Right ventricle myocardium inferior (tissue), 1 donor: ENCODE data around the gene SULT1E1. TPM values are rescaled to one million over a fixed set of nuclear protein-coding genes. Genes with fewer than 3 reads are reported as not detected.

Experiments
- ATAC-seq: fragments of 200-7000 bp; cut with Tn5 transposase; one replicate; pipeline ENCODE4 v1.9.1; 2020; ENCODE audit warnings: mild to moderate bottlenecking, moderate library complexity
- DNase-seq: peaks from one replicate; pipeline ENCODE4 v3.0.0; 2021; ENCODE audit errors: missing footprints
- intact Hi-C: fragments of 100-400 bp; cut with DNase I; formaldehyde crosslinking; loops from one replicate; pipeline ENCODE4 v1.11.0; 2022
- total RNA-seq: library from RNA; stranded (reverse); fragmentation: NEBNext Ultra II Directional; extraction: Animal tissue kit (Norgen Biotek cat#: 25700); gene quantifications from one replicate; pipeline ENCODE4 v1.2.1, GENCODE V29; 2021
- donor health status: DM: no; HTN: yes; CAD: no; lungs with severe emphysema.

The SULT1E1 gene
- total RNA-seq, 1 donor from 2014 or later: not detected

- ATAC-seq (no peak), DNase-seq (no peak)
- intact Hi-C loops: no loop called here
Measured at GRCh38 chr4:69818060-69818639, 41.8 kb downstream of the SULT1E1 start.

- ATAC-seq (no peak), DNase-seq (no peak)
- intact Hi-C loops: no loop called here
Measured at GRCh38 chr4:69816236-69816635, 43.7 kb downstream of the SULT1E1 start.

GRCh38 chr4:69813628-69814027 lies 46.3 kb downstream of the SULT1E1 start:
- intact Hi-C loops: no loop called here
- ATAC-seq: no peak
- DNase-seq: no peak

- no peak for ATAC-seq
- DNase-seq: no peak
- intact Hi-C loops: no loop called here
Measured at GRCh38 chr4:69811166-69811565, 48.8 kb downstream of the SULT1E1 start.

- no peak for DNase-seq
- ATAC-seq: no peak
- intact Hi-C loops: no loop called here
Measured at GRCh38 chr4:69800599-69800998, 59.3 kb downstream of the SULT1E1 start.

- intact Hi-C loops: no loop called here
- DNase-seq (no peak), ATAC-seq (no peak)
Measured at GRCh38 chr4:69799337-69799736, 60.6 kb downstream of the SULT1E1 start.

GRCh38 chr4:69793732-69794131 lies 66.2 kb downstream of the SULT1E1 start:
- ATAC-seq (no peak), DNase-seq (no peak)
- intact Hi-C loops: no loop called here

Other genes with a start within 250 kb of the SULT1E1 start
- gene UGT2A2, start 220.5 kb downstream of the SULT1E1 start, total RNA-seq: not detected
- gene UGT2A1, start 206.9 kb downstream of the SULT1E1 start, total RNA-seq: not detected
- 0.65 TPM for gene SULT1B1, start 99.5 kb downstream of the SULT1E1 start, total RNA-seq
- not detected for gene CSN1S1, start 70.9 kb upstream of the SULT1E1 start, total RNA-seq
- not detected for gene CSN2, start 105.6 kb upstream of the SULT1E1 start, total RNA-seq
- not detected for gene STATH, start 135.8 kb upstream of the SULT1E1 start, total RNA-seq
- not detected for gene HTN3, start 168.3 kb upstream of the SULT1E1 start, total RNA-seq
- not detected for gene HTN1, start 190.3 kb upstream of the SULT1E1 start, total RNA-seq